GM18499 (cell line): ENCODE measurements around the gene LTC4S.

ENCODE experiments used
- ATAC-seq: cut with Tn5 transposase; IDR thresholded peaks from one replicate; pipeline ENCODE4 v1.9.1; 2021; ENCODE audit warnings: moderate number of reproducible peaks; ENCODE audit not compliant: insufficient read depth, unreplicated experiment

Gene LTC4S

GRCh38 chr5:179805070-179805528 is 11.3 kb downstream of the LTC4S start:
- no peak for ATAC-seq

- ATAC-seq = no peak
These were observed 11.9 kb downstream of the LTC4S start for GRCh38 chr5:179805529-179806249.

- no peak for ATAC-seq
These were observed 12.7 kb downstream of the LTC4S start, which contains the start of gene MGAT4B for GRCh38 chr5:179806250-179807048. MGAT4B (minus strand) TSS chr5:179806866; CDS start chr5:179806583, 283 bp downstream.

- no peak for ATAC-seq
These were observed 18.5 kb downstream of the LTC4S start for GRCh38 chr5:179812135-179812825.

GRCh38 chr5:179812997-179813607 is 19.3 kb downstream of the LTC4S start:
- no peak for ATAC-seq

- ATAC-seq = no peak
These were observed 20.3 kb downstream of the LTC4S start for GRCh38 chr5:179814090-179814489.

GRCh38 chr5:179815491-179816249 is 21.9 kb downstream of the LTC4S start:
- no peak for ATAC-seq

GRCh38 chr5:179816401-179816795 is 22.6 kb downstream of the LTC4S start:
- ATAC-seq = no peak

GRCh38 chr5:179816796-179817469 is 23.1 kb downstream of the LTC4S start:
- no peak for ATAC-seq

- no peak for ATAC-seq
These were observed 23.7 kb downstream of the LTC4S start for GRCh38 chr5:179817470-179817840.

GRCh38 chr5:179817890-179818745 is 24.3 kb downstream of the LTC4S start:
- ATAC-seq = no peak

- ATAC-seq = peak; percentile 40
These were observed 25.0 kb downstream of the LTC4S start for GRCh38 chr5:179818746-179819295.

- ATAC-seq = no peak
These were observed 25.7 kb downstream of the LTC4S start for GRCh38 chr5:179819296-179820126.

GRCh38 chr5:179820127-179820482 is 26.3 kb downstream of the LTC4S start:
- ATAC-seq = no peak

GRCh38 chr5:179820483-179821297 is 26.9 kb downstream of the LTC4S start, which contains the start of gene SQSTM1:
SQSTM1 (plus strand) TSS chr5:179820905; CDS start chr5:179820937, 32 bp downstream.
- no peak for ATAC-seq

GRCh38 chr5:179821298-179822058 is 27.7 kb downstream of the LTC4S start:
- ATAC-seq = no peak
